ENCODE results near the gene NKAPD1. TPM values are rescaled to one million over a fixed set of nuclear protein-coding genes. Genes with fewer than 3 reads are reported as not detected.

The NKAPD1 gene
- total and polyA plus RNA-seq, 2 of the 13 experiments (the other 11 are each of a cell fraction or from before 2014, with no cell fraction given) = 11.2 to 22.5 TPM

GRCh38 chr11:112024773-112025678 lies 49.1 kb upstream of the NKAPD1 start, which contains the start of gene DLAT (continued):
- TF ChIP-seq POGK (CRISPR knock-in tag; conservative IDR thresholded peaks at IDR 0.05) (peak; percentile 86), RERE (CRISPR knock-in tag; IDR thresholded peaks at IDR 0.05; ENCODE audit: low read depth) (no peak), ZNF770 (CRISPR knock-in tag; IDR thresholded peaks at IDR 0.05) (no peak), POLR2G (IDR thresholded peaks at IDR 0.05; ENCODE audit: low read depth, low read length) (peak; percentile 94), ZSCAN29 (CRISPR knock-in tag; conservative IDR thresholded peaks at IDR 0.05) (peak; percentile 86; the same call in 1 of the 2 replicates), MZF1 (CRISPR knock-in tag; IDR thresholded peaks at IDR 0.05; ENCODE audit: borderline replicate concordance) (no peak), XRCC5 (optimal IDR thresholded peaks at IDR 0.05; ENCODE audit: low read length) (peak; percentile 82), ZNF343 (CRISPR knock-in tag; IDR thresholded peaks at IDR 0.05) (peak; percentile 80; the same call in 1 of the 2 replicates), FOXJ3 (CRISPR knock-in tag; IDR thresholded peaks at IDR 0.05; ENCODE audit: borderline replicate concordance) (peak; percentile 64; the same call in 1 of the 2 replicates), ARID4A (CRISPR knock-in tag; IDR thresholded peaks at IDR 0.05; ENCODE audit: borderline replicate concordance) (peak; percentile 97), NAIF1 (CRISPR knock-in tag; IDR thresholded peaks at IDR 0.05; ENCODE audit: borderline replicate concordance) (peak; percentile 88), NFATC3 (CRISPR knock-in tag; IDR thresholded peaks at IDR 0.05) (peak; percentile 16; the same call in 1 of the 2 replicates), ZSCAN25 (CRISPR knock-in tag; IDR thresholded peaks at IDR 0.05) (peak; percentile 28; the same call in 1 of the 2 replicates)
